Ammon's horn (tissue), 1 donor: ENCODE data around the gene CELA3A.
"Not testable (repeated sequence)": the region's sequence is repeated elsewhere in the genome, so short reads cannot be mapped to it uniquely, and the experiment has no call there.

Experiments
- DNase-seq: peaks from one replicate; pipeline ENCODE4 v3.0.0-alpha.2; 2016; ENCODE audit warnings: low spot score

Gene CELA3A, protein sequence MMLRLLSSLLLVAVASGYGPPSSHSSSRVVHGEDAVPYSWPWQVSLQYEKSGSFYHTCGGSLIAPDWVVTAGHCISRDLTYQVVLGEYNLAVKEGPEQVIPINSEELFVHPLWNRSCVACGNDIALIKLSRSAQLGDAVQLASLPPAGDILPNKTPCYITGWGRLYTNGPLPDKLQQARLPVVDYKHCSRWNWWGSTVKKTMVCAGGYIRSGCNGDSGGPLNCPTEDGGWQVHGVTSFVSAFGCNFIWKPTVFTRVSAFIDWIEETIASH

GRCh38 chr1:22001409-22001808 lies at the start of gene CELA3A:
CELA3A (plus strand) TSS chr1:22001657; CDS start chr1:22001675, 18 bp downstream.
- no peak for DNase-seq

GRCh38 chr1:21952786-21953520 lies 48.5 kb upstream of the CELA3A start:
- DNase-seq: no peak

DNA sequence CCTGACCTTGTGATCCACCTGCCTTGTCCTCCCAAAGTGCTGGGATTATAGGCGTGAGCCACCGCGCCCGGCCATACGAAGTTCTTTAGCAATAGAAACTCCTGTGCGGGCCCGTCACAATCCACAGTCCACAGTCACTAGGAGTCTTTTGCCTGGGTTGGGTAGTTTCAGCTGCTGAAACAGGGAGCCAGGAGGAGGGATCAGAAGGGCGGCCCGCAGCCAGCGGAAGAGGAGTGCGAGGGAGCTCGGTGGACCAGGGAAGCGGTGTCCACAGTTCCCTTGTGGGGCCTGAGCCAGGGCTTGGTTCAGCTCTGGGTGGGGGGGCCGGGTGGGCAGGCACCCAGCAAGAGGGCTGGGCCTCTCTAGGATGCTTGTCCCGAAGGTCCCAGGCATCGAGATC lies 46.4 kb upstream of the CELA3A start:
- DNase-seq: no peak

- DNase-seq: no peak
Measured at GRCh38 chr1:21955501-21956281, 45.8 kb upstream of the CELA3A start.

DNA sequence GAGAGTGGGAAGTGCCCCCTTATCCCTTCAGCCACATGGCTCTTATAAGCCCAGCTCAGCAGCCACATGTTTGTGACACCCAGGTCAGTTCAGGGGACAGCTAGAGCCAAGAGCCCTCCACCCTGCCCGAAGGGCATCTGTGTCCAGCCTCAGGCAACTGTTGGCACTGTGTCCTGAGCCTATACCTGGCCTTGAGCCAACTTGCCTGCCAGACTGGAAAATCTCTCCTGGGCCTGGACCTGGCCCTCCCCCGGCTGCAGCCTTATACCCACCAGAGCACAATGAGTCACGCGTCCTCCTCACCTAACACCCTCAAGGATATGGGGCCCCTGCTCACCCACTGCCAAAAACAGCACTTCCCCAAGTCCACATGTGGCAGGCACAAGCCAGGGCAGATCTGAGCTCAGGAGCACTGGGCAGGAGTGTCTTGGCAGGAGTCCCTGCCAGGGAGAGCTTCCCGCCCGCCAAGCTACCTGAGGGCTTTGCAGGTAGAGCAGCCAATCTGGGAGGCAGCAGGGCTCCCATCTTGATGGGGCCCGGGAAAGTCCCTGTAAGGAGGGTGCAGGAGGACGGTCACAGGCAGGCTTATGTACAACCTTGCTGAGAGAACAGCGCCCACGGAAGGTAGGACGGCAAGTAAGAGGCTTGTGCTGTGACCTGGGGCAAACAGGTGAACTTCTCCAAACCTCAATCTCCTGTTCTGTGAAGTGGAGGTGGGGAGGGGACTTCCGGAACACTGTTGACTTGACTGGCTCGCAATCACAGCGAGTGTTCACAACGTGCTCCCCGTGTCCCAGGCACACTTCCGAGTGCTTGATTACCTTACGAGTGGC lies 44.5 kb upstream of the CELA3A start:
- DNase-seq: no peak

GRCh38 chr1:21961337-21961736 lies 40.1 kb upstream of the CELA3A start:
- DNase-seq: no peak

GRCh38 chr1:21961799-21962198 lies 39.7 kb upstream of the CELA3A start:
- no peak for DNase-seq

GRCh38 chr1:21963477-21964217 lies 37.8 kb upstream of the CELA3A start:
- DNase-seq: peak; percentile 66

GRCh38 chr1:21966247-21967000 lies 35.0 kb upstream of the CELA3A start:
- DNase-seq: no peak

DNA sequence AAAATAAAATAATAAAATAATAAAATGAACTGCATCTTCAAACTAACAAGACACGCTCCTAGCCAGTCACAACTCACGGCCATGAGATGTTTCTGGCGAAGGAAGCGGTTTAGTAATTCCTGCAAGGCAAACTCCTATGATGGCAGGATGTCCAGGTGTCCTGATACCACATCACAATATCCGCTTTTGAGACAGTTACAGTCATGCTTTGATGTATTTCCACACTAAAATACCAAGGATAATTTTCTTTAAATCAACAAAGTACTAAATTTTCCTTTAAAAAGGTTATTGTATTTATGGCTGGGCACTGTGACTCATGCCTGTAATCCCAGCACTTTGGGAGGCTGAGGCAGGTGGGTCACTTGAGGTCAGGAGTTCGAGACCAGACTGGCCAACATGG lies 34.2 kb upstream of the CELA3A start:
- DNase-seq: not testable (repeated sequence)

DNA sequence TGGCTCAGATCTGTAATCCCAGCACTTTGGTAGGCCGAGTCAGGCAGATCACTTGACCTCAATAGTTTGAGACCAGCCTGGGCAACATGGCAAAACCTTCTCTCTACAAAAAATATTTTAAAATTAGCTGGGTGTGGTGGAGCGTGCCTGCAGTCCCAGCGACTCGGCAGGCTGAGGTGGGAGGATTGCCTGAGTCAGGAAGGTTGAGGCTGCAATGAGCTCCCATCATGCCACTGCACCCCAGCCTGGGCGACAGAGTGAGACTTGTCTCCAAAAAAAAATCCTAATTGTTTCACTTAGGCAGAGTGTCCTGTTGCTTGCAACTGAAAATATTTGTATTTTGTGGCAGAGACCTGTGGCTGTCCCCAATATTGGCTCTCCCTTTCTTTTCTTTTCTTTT lies 32.4 kb upstream of the CELA3A start:
- not testable (repeated sequence) for DNase-seq

- not testable (repeated sequence) for DNase-seq
Measured at GRCh38 chr1:21970523-21970922, 30.9 kb upstream of the CELA3A start.

- DNase-seq: not testable (repeated sequence)
Measured at GRCh38 chr1:21972973-21973441, 28.4 kb upstream of the CELA3A start.

GRCh38 chr1:21973948-21974347 lies 27.5 kb upstream of the CELA3A start:
- not testable (repeated sequence) for DNase-seq

DNA sequence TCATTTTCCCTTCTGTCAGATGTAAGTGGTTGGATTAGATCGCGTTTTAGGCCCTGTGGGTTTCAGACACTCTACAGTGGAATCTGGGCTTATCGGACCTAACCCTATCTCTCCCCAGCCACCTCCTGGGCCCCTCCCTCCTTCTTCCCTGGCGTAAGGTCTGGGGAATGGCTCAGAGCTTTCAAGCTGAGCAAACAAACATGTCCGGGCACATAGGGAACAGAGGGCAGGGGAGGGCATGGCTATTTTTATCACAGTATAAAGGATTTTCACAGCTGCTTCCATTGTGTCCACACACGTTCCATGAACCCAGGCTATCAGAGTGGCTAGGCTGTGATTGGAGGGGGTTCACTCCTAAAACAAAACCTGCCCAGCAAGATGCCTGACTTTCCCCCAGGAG lies 26.8 kb upstream of the CELA3A start:
- not testable (repeated sequence) for DNase-seq

- not testable (repeated sequence) for DNase-seq
Measured at GRCh38 chr1:21975296-21975695, 26.2 kb upstream of the CELA3A start.

DNA sequence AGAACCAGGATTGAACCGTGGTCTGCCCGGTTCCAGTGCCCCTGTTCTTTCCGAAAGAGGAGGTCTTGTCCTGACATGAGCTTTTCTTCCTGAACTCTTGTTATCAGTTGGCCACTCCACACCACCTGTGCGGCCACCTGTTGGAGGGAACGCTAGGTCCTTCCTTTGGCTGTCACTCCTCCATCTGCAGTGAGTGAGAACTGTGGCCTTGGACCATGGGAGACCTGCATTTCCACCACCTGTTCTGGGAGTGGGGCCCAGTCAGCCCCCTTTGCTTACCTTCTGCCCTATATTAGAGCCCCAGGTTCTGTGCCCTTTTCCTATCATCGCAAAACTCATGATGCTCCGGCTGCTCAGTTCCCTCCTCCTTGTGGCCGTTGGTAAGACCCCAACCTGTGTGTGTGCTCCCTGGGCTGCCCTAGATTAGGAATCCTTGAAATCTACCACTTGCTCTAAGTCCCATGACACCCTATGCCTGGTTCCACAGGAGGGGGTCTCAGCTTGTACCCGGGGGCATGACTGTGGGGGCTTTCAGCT lies 24.7 kb upstream of the CELA3A start, which contains the start of gene CELA3B:
TSS of gene CELA3B (plus strand) at position 320 of the 537 bp plus-strand sequence. CDS start at position 338, 18 bp downstream.
- DNase-seq: not testable (repeated sequence)

- DNase-seq: not testable (repeated sequence)
Measured at GRCh38 chr1:21978209-21978608, 23.2 kb upstream of the CELA3A start.

GRCh38 chr1:21980515-21981220 lies 20.8 kb upstream of the CELA3A start:
- not testable (repeated sequence) for DNase-seq
